HTR-8/SVneo (cell line): ENCODE data around the gene HNF1B.

Experiments used
- DNase-seq: peaks from one replicate; pipeline ENCODE4 v3.0.0; 2011; ENCODE audit warnings: low spot score, mixed read lengths; ENCODE audit not compliant: insufficient read length
- FAIRE-seq: peaks from 2 replicates; lab custom pipeline; 2011; peaks lifted over from hg19 to GRCh38; lab: Jason Lieb, UNC

HNF1B gene

GRCh38 chr17:37764383-37764782, 19.5 kb upstream of the HNF1B start:
- FAIRE-seq = no peak

GRCh38 chr17:37762666-37763065, 17.8 kb upstream of the HNF1B start:
- FAIRE-seq (no peak), DNase-seq (no peak)

More at GRCh38 chr17:37764383-37764782, 19.5 kb upstream of the HNF1B start:
- DNase-seq = no peak

GRCh38 chr17:37761961-37762360, 17.1 kb upstream of the HNF1B start:
- DNase-seq (no peak), FAIRE-seq (no peak)

GRCh38 chr17:37761059-37761458, 16.2 kb upstream of the HNF1B start:
- no peak for DNase-seq
- FAIRE-seq = no peak

- no peak for FAIRE-seq
- no peak for DNase-seq
These were observed 14.3 kb upstream of the HNF1B start for GRCh38 chr17:37759014-37759637.

GRCh38 chr17:37756051-37756450, 11.2 kb upstream of the HNF1B start:
- FAIRE-seq = no peak
- no peak for DNase-seq

GRCh38 chr17:37755455-37755854, 10.6 kb upstream of the HNF1B start:
- FAIRE-seq (no peak), DNase-seq (no peak)

- no peak for FAIRE-seq
- no peak for DNase-seq
These were observed 9.5 kb upstream of the HNF1B start for GRCh38 chr17:37754363-37754762.

GRCh38 chr17:37752482-37752881, 7.6 kb upstream of the HNF1B start:
- FAIRE-seq = no peak
- peak; percentile 84 for DNase-seq

- DNase-seq = no peak
- no peak for FAIRE-seq
These were observed 6.1 kb upstream of the HNF1B start for GRCh38 chr17:37750768-37751475.

- FAIRE-seq = no peak
- no peak for DNase-seq
These were observed 5.4 kb upstream of the HNF1B start for GRCh38 chr17:37750292-37750691.

- no peak for DNase-seq
- no peak for FAIRE-seq
These were observed 2.4 kb upstream of the HNF1B start for GRCh38 chr17:37747222-37747621.

GRCh38 chr17:37746617-37747016, 1.8 kb upstream of the HNF1B start:
- DNase-seq = no peak

GRCh38 chr17:37745801-37746426, 1.1 kb upstream of the HNF1B start:
- DNase-seq (no peak), FAIRE-seq (no peak)

More at GRCh38 chr17:37746617-37747016, 1.8 kb upstream of the HNF1B start:
- no peak for FAIRE-seq

GRCh38 chr17:37744633-37744927, 279 bp downstream of the HNF1B start:
- no peak for FAIRE-seq

GRCh38 chr17:37743875-37744632, 805 bp downstream of the HNF1B start:
- no peak for DNase-seq
- no peak for FAIRE-seq

More at GRCh38 chr17:37744633-37744927, 279 bp downstream of the HNF1B start:
- DNase-seq = no peak

GRCh38 chr17:37743612-37743874, 1.3 kb downstream of the HNF1B start:
- no peak for DNase-seq
- no peak for FAIRE-seq

- DNase-seq (no peak), FAIRE-seq (no peak)
These were observed 1.9 kb downstream of the HNF1B start for GRCh38 chr17:37742762-37743611.

GRCh38 chr17:37742116-37742761, 2.6 kb downstream of the HNF1B start:
- no peak for DNase-seq
- no peak for FAIRE-seq
